ENCODE results near the gene SNRPB. TPM values are rescaled to one million over a fixed set of nuclear protein-coding genes. Genes with fewer than 3 reads are reported as not detected.

Gene SNRPB
- total and polyA plus RNA-seq, 5 experiments from 2014 or later, result 99.0 to 245 (median 218) TPM

- Mint-ChIP-seq H3K36me3 (peaks cover 6 to 58% (median 12%) of the 10 kb centered on the region in 3 donors), H3K27me3 (no peaks in the 10 kb centered on the region)
Observed at GRCh38 chr20:2468581-2469407, 1.8 kb downstream of the SNRPB start.

GRCh38 chr20:2467412-2467811 is 3.2 kb downstream of the SNRPB start:
- peaks cover 0 to 7% (median 0%) of the 10 kb centered on the region in 9 donors for H3K9me3 Mint-ChIP-seq
- no peaks in the 10 kb centered on the region for H3K27me3 Mint-ChIP-seq
- peak overlapping the region in 8 of 10 donors; percentile 9 to 100 (median 40) for H3K27ac Mint-ChIP-seq
- no peak for ATAC-seq
- H3K36me3 Mint-ChIP-seq, result peaks cover 8 to 71% (median 25%) of the 10 kb centered on the region in 3 donors
- H3K4me3 Mint-ChIP-seq, result peak overlapping the region in 1 of 10 donors; percentile 31
- POLR2A ChIA-PET, result interaction anchor here (0.5 to 1.5 kb wide), 2 partner anchors 10 to 200 kb away, joined by 3 to 7 read pairs; no protein-coding TSS in a partner anchor
- DNase-seq, result no peak
- H3K4me1 Mint-ChIP-seq, result peaks cover 33 to 53% (median 41%) of the 10 kb centered on the region in 4 donors

More at GRCh38 chr20:2468581-2469407, 1.8 kb downstream of the SNRPB start:
- DNase-seq, result no peak
- peak overlapping the region; percentile 29 to 100 (median 84) for H3K27ac Mint-ChIP-seq
- H3K4me1 Mint-ChIP-seq, result peaks cover 32 to 53% (median 41%) of the 10 kb centered on the region in 4 donors
- peak overlapping the region; percentile 44 to 99 (median 67) for H3K4me3 Mint-ChIP-seq
- POLR2A ChIA-PET, result interaction anchor here (1.0 kb wide), 1 partner anchor 12 kb away, joined by 3 read pairs; no protein-coding TSS in a partner anchor
- H3K9me3 Mint-ChIP-seq, result peaks cover 0 to 10% (median 0%) of the 10 kb centered on the region in 9 donors
- ATAC-seq, result no peak

GRCh38 chr20:2465100-2465499 is 5.5 kb downstream of the SNRPB start:
- H3K27me3 Mint-ChIP-seq, result no peaks in the 10 kb centered on the region
- ATAC-seq (no peak), DNase-seq (no peak)
- POLR2A ChIA-PET, result no interaction called here
- H3K27ac Mint-ChIP-seq, result no peak overlapping the region
- H3K36me3 Mint-ChIP-seq, result peaks cover 21 to 92% (median 37%) of the 10 kb centered on the region in 3 donors
- H3K4me3 Mint-ChIP-seq, result no peak overlapping the region
- H3K4me1 Mint-ChIP-seq, result peaks cover 26 to 39% (median 32%) of the 10 kb centered on the region in 4 donors
- no peaks in the 10 kb centered on the region for H3K9me3 Mint-ChIP-seq

- H3K27me3 Mint-ChIP-seq, result no peaks in the 10 kb centered on the region
- H3K27ac Mint-ChIP-seq, result peak overlapping the region in 1 of 10 donors; percentile 70
- H3K4me3 Mint-ChIP-seq, result no peak overlapping the region
- POLR2A ChIA-PET, result no interaction called here
- ATAC-seq (no peak), DNase-seq (no peak)
- H3K9me3 Mint-ChIP-seq, result no peaks in the 10 kb centered on the region
- H3K4me1 Mint-ChIP-seq, result peaks cover 16 to 27% (median 22%) of the 10 kb centered on the region in 4 donors
- peaks cover 23 to 96% (median 44%) of the 10 kb centered on the region in 3 donors for H3K36me3 Mint-ChIP-seq
Observed at GRCh38 chr20:2463616-2464365, 6.8 kb downstream of the SNRPB start.

- Mint-ChIP-seq H3K36me3 (peaks cover 18 to 95% (median 44%) of the 10 kb centered on the region in 3 donors), H3K27me3 (no peaks in the 10 kb centered on the region), H3K4me1 (peaks cover 3 to 14% (median 11%) of the 10 kb centered on the region in 4 donors), H3K4me3 (no peak overlapping the region), H3K9me3 (no peaks in the 10 kb centered on the region), H3K27ac (peak overlapping the region in 2 of 10 donors; percentile 6 to 55)
- ATAC-seq (no peak), DNase-seq (no peak)
- POLR2A ChIA-PET, result no interaction called here
Observed at GRCh38 chr20:2462484-2462883, 8.1 kb downstream of the SNRPB start.

GRCh38 chr20:2460752-2461424 is 9.7 kb downstream of the SNRPB start:
- DNase-seq (no peak), ATAC-seq (no peak)
- Mint-ChIP-seq H3K9me3 (no peaks in the 10 kb centered on the region), H3K4me1 (peaks cover 0 to 6% (median 3%) of the 10 kb centered on the region in 4 donors), H3K36me3 (peaks cover 18 to 86% (median 40%) of the 10 kb centered on the region in 3 donors), H3K4me3 (no peak overlapping the region), H3K27me3 (no peaks in the 10 kb centered on the region), H3K27ac (peak overlapping the region in 2 of 10 donors; percentile 1 to 23)
- POLR2A ChIA-PET, result interaction anchor here (0.5 to 2.8 kb wide), 2 partner anchors 10 to 1395 kb away, joined by 3 to 9 read pairs; partner anchors contain the start of gene SNRPB

- Mint-ChIP-seq H3K27me3 (no peaks in the 10 kb centered on the region), H3K9me3 (no peaks in the 10 kb centered on the region), H3K36me3 (peaks cover 18 to 79% (median 38%) of the 10 kb centered on the region in 3 donors), H3K4me3 (no peak overlapping the region), H3K4me1 (peaks cover 0 to 1% (median under 1%) of the 10 kb centered on the region in 4 donors), H3K27ac (peak overlapping the region in 3 of 10 donors; percentile 1 to 40 (median 23))
- POLR2A ChIA-PET, result interaction anchor here (0.5 to 2.8 kb wide), 2 partner anchors 11 to 1395 kb away, joined by 3 to 9 read pairs; partner anchors contain the start of gene SNRPB
- no peak for DNase-seq
- ATAC-seq, result no peak
Observed at GRCh38 chr20:2459981-2460751, 10.4 kb downstream of the SNRPB start.

GRCh38 chr20:2458919-2459499 is 11.6 kb downstream of the SNRPB start:
- POLR2A ChIA-PET, result interaction anchor here (2.8 kb wide), 1 partner anchor 12 kb away, joined by 9 read pairs; the partner anchor contains the start of gene SNRPB
- Mint-ChIP-seq H3K4me1 (peaks cover 0 to 1% (median under 1%) of the 10 kb centered on the region in 4 donors), H3K36me3 (peaks cover 18 to 67% (median 34%) of the 10 kb centered on the region in 3 donors), H3K9me3 (no peaks in the 10 kb centered on the region), H3K27me3 (no peaks in the 10 kb centered on the region), H3K4me3 (no peak overlapping the region), H3K27ac (no peak overlapping the region)
- ATAC-seq, result no peak
- DNase-seq, result no peak

- POLR2A ChIA-PET, result no interaction called here
- DNase-seq (no peak), ATAC-seq (no peak)
- H3K27me3 Mint-ChIP-seq, result no peaks in the 10 kb centered on the region
- H3K4me3 Mint-ChIP-seq, result no peak overlapping the region
- peaks cover 9 to 36% (median 13%) of the 10 kb centered on the region in 3 donors for H3K36me3 Mint-ChIP-seq
- H3K27ac Mint-ChIP-seq, result no peak overlapping the region
- no peaks in the 10 kb centered on the region for H3K9me3 Mint-ChIP-seq
- H3K4me1 Mint-ChIP-seq, result no peaks in the 10 kb centered on the region
Observed at GRCh38 chr20:2455771-2456497, 14.7 kb downstream of the SNRPB start.

GRCh38 chr20:2453792-2454191 is 16.8 kb downstream of the SNRPB start:
- no peaks in the 10 kb centered on the region for H3K9me3 Mint-ChIP-seq
- H3K4me3 Mint-ChIP-seq, result no peak overlapping the region
- H3K27ac Mint-ChIP-seq, result no peak overlapping the region
- DNase-seq (no peak), ATAC-seq (no peak)
- peaks cover 0 to 6% (median 3%) of the 10 kb centered on the region in 4 donors for H3K4me1 Mint-ChIP-seq
- POLR2A ChIA-PET, result no interaction called here
- peaks cover 0 to 15% (median 0%) of the 10 kb centered on the region in 3 donors for H3K36me3 Mint-ChIP-seq
- H3K27me3 Mint-ChIP-seq, result no peaks in the 10 kb centered on the region
